GM12891 (cell line): ENCODE measurements around the gene ABTB2.

Experiments
- PAX5 ChIP-seq: IDR thresholded peaks from 2 replicates; pipeline ENCODE4 v1.6.1; 2011; ENCODE audit warnings: low read length, moderate library complexity, mild to moderate bottlenecking; ENCODE audit not compliant: insufficient read depth, severe bottlenecking
- POLR2A ChIP-seq: IDR thresholded peaks from 2 replicates; pipeline ENCODE4 v1.6.1; 2011; ENCODE audit warnings: low read depth, low read length, control low read depth
- POLR2AphosphoS5 ChIP-seq: IDR thresholded peaks from 2 replicates; pipeline ENCODE4 v1.6.1; 2011; ENCODE audit warnings: low read depth, low read length, control low read depth
- SPI1 ChIP-seq: IDR thresholded peaks from 2 replicates; pipeline ENCODE4 v1.6.1; 2011; ENCODE audit warnings: low read depth, low read length, control low read depth
- TAF1 ChIP-seq: IDR thresholded peaks from 2 replicates; pipeline ENCODE4 v1.6.1; 2011; ENCODE audit warnings: low read depth, low read length, control low read depth

DNA sequence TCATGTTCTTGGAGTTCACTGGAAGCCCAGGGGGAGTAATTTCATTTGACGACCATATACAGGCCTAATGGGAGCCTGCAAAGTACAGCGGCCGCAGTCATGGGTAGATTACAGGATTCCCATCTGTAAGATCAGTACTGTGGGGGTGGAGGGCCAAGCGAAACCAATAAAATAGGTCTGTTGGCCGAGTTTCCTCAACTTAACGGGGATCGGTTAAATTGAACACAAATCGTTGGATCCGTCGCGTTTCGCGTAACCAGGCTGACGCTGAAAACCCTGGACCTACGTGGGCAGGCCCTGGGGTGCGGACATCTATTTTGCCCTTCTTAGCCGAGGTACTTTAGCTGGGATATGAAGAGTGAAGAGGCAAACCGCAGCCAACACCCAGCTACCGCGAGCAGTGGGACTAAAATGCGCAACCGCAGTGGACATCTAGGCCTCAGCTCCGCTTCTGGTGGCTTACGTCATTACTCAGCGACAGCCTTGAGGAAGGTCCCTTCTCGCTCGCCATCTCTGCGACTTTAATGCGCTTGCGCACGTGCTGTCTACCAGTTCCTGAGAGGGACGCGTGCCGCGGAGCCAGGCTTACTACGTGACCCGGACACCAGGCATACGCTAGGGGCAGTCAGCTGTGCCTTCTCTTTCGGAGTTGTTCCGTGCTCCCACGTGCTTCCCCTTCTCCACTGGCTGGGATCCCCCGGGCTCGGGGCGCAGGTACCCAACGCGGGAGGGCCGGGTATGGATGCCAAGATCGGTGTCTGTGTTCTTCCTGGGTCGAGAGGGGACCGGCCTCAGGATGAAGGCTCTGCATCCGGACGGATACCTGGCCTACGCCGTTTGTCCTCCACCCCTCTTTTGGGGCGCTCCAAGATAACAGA lies 252.5 kb downstream of the ABTB2 start, which contains the start of gene NAT10:
- TF ChIP-seq POLR2AphosphoS5 (peak; percentile 98), POLR2A (peak; percentile 98), TAF1 (peak; percentile 75), SPI1 (no peak), PAX5 (peak; percentile 52)
